ENCODE measurements around the gene TNN. TPM values are rescaled to one million over a fixed set of nuclear protein-coding genes. Genes with fewer than 3 reads are reported as not detected.

TNN gene
- total and polyA plus RNA-seq, 10 of the 15 experiments (the other 5 are each of a cell fraction or from before 2014, with no cell fraction given) = 0.05 to 0.17 (median 0.11) TPM

GRCh38 chr1:175042650-175043049, 25.0 kb upstream of the TNN start (continued):
- TF ChIP-seq ZNF687 (IDR thresholded peaks at IDR 0.05) = no peak
- no peak for TF ChIP-seq NFIC (IDR thresholded peaks at IDR 0.05; ENCODE audit: low read depth, low read length)
- no peak for TF ChIP-seq WRNIP1 (IDR thresholded peaks at IDR 0.05; ENCODE audit: borderline replicate concordance, low read depth, low read length)
- no peak for TF ChIP-seq ELK1 (IDR thresholded peaks at IDR 0.05; ENCODE audit: low read depth, low read length)
- no peak for TF ChIP-seq SMC3 (IDR thresholded peaks at IDR 0.05; ENCODE audit: borderline replicate concordance, low read length)
- no peak for TF ChIP-seq CBFB (IDR thresholded peaks at IDR 0.05; ENCODE audit: low read depth)
- no peak for TF ChIP-seq ZBTB33 (IDR thresholded peaks at IDR 0.05)
- no peak for TF ChIP-seq BACH1 (IDR thresholded peaks at IDR 0.05; ENCODE audit: borderline replicate concordance)
- no peak for TF ChIP-seq NR2F1 (conservative IDR thresholded peaks at IDR 0.05)
- TF ChIP-seq PML (IDR thresholded peaks at IDR 0.05; ENCODE audit: low read length) = no peak
- no peak for TF ChIP-seq IRF3 (IDR thresholded peaks at IDR 0.05)
- no peak for TF ChIP-seq DPF2 (IDR thresholded peaks at IDR 0.05)

Data from GM12878 (cell line).